Kidney (tissue), 14 donors: ENCODE results near the gene LACTBL1. TPM values are rescaled to one million over a fixed set of nuclear protein-coding genes. Genes with fewer than 3 reads are reported as not detected.
A peak's percentile ranks its signal among the peaks of the same experiment; 100 is the strongest.

Experiments
- DNase-seq, 5 donors: peaks; one replicate each; pipeline ENCODE4 v3.0.0-alpha.2; 2013 to 2020
- FAIRE-seq: peaks from 2 replicates; lab custom pipeline; 2012; peaks lifted over from hg19 to GRCh38; lab: Jason Lieb, UNC
- H3K27ac ChIP-seq, 2 donors: one replicate each; pipeline ENCODE4 v1.7.0; 2013; ENCODE audit warnings: low read depth in 2 of 2, low read length in 2 of 2, inconsistent platforms in 1 of 2
- H3K27me3 ChIP-seq: one replicate; pipeline ENCODE4 v1.7.1; 2013; ENCODE audit warnings: low read length, inconsistent platforms; ENCODE audit not compliant: control insufficient read depth, insufficient read depth
- H3K36me3 ChIP-seq, 3 donors: one replicate each; pipeline versions ENCODE4 v1.7.0 to v1.7.1; 2013; ENCODE audit warnings: low read length in 3 of 3, control low read depth in 1 of 3, inconsistent platforms in 1 of 3; ENCODE audit not compliant: insufficient read depth in 3 of 3, control insufficient read depth in 2 of 3
- H3K4me1 ChIP-seq, 3 donors: one replicate each; pipeline versions ENCODE4 v1.7.0 to v1.7.1; 2013; ENCODE audit warnings: low read length in 3 of 3, inconsistent platforms in 1 of 3, low read depth in 1 of 3; ENCODE audit not compliant: control insufficient read depth in 2 of 3, insufficient read depth in 2 of 3
- H3K4me3 ChIP-seq, 3 donors: one replicate each; pipeline versions ENCODE4 v1.7.0 to v1.8.1; 2013; ENCODE audit warnings: low read length in 3 of 3, control low read depth in 1 of 3, inconsistent platforms in 1 of 3
- H3K9ac ChIP-seq, 3 donors: one replicate each; pipeline versions ENCODE4 v1.7.0 to v1.7.1; 2013; ENCODE audit warnings: low read length in 3 of 3, control low read depth in 1 of 3, inconsistent platforms in 1 of 3
- H3K9me3 ChIP-seq, 3 donors: one replicate each; pipeline versions ENCODE4 v1.7.0 to v1.7.1; 2013; ENCODE audit warnings: low read length in 3 of 3, control low read depth in 1 of 3, inconsistent platforms in 1 of 3; ENCODE audit not compliant: control insufficient read depth in 2 of 3, insufficient read depth in 1 of 3
- CTCF ChIP-seq: IDR thresholded peaks from 3 replicates; pipeline ENCODE4 v1.5.1; 2012; ENCODE audit warnings: mild to moderate bottlenecking, moderate library complexity, borderline replicate concordance; ENCODE audit not compliant: insufficient read depth; ENCODE audit errors: extremely low read depth
- intact Hi-C: fragments of 100-400 bp; cut with DNase I; formaldehyde crosslinking; loops from one replicate; pipeline ENCODE4 v1.11.1; 2022
- polyA plus RNA-seq: library from polyadenylated mRNA; stranded (reverse); fragments of 350-450 nt; fragmentation: Illumina TruSeq; extraction: RNeasy Lipid Tissue Mini Kit (QIAGEN cat#74804); gene quantifications from one replicate; pipeline ENCODE4 v1.2.3, GENCODE V29; 2014; ENCODE audit warnings: low read depth, low replicate concordance; ENCODE audit not compliant: insufficient read depth
- total RNA-seq: library from RNA; stranded (reverse); fragmentation: NEBNext Ultra II Directional; extraction: Animal tissue kit (Norgen Biotek cat#: 25700); gene quantifications from one replicate; pipeline ENCODE4 v1.2.1, GENCODE V29; 2021
- donor health status: control.
- donor health status: control.
- donor health status: control.
- donor health status: control.
- donor health status: control.
- donor health status: DM: yes; HTN: yes; CAD: no.
- donor health status: Normal renal cell carcinoma (clear cell type).

The LACTBL1 gene
- total and polyA plus RNA-seq, 2 donors from 2014 or later: not detected

- FAIRE-seq (no peak), DNase-seq (no peak)
- no peaks in the 10 kb centered on the region for H3K4me1 ChIP-seq
- no peaks in the 10 kb centered on the region for H3K27me3 ChIP-seq
- no peaks in the 10 kb centered on the region for H3K36me3 ChIP-seq
- intact Hi-C loops: no loop called here
- no peak overlapping the region for H3K9ac ChIP-seq
- TF ChIP-seq CTCF: no peak
- H3K27ac ChIP-seq: no peak overlapping the region
- H3K9me3 ChIP-seq: no peaks in the 10 kb centered on the region
- no peak overlapping the region for H3K4me3 ChIP-seq
Observed at GRCh38 chr1:22932803-22933470, 39.7 kb downstream of the LACTBL1 start.

- H3K27me3 ChIP-seq: no peaks in the 10 kb centered on the region
- intact Hi-C loops: no loop called here
- peak in 4 of 5 donors; percentile 42 to 71 (median 59) for DNase-seq
Observed at GRCh38 chr1:22930240-22930912, 42.3 kb downstream of the LACTBL1 start.

GRCh38 chr1:22925111-22925510 is 47.6 kb downstream of the LACTBL1 start:
- TF ChIP-seq CTCF: no peak
- H3K4me1 ChIP-seq: no peaks in the 10 kb centered on the region
- H3K27me3 ChIP-seq: no peaks in the 10 kb centered on the region
- H3K36me3 ChIP-seq: no peaks in the 10 kb centered on the region
- DNase-seq (no peak), FAIRE-seq (no peak)
- no peak overlapping the region for H3K27ac ChIP-seq
- no peak overlapping the region for H3K9ac ChIP-seq
- no peak overlapping the region for H3K4me3 ChIP-seq
- no peaks in the 10 kb centered on the region for H3K9me3 ChIP-seq
- intact Hi-C loops: no loop called here

More at GRCh38 chr1:22930240-22930912, 42.3 kb downstream of the LACTBL1 start:
- Histone ChIP-seq H3K4me3 (no peak overlapping the region), H3K36me3 (no peaks in the 10 kb centered on the region), H3K9ac (no peak overlapping the region), H3K4me1 (no peaks in the 10 kb centered on the region), H3K9me3 (no peaks in the 10 kb centered on the region), H3K27ac (no peak overlapping the region)
- FAIRE-seq: no peak
- TF ChIP-seq CTCF: peak; percentile 50
